K562 treated with DMSO at 1 percent for 12 hours (cell line): ENCODE measurements around the gene RILP. TPM values are rescaled to one million over a fixed set of nuclear protein-coding genes. Genes with fewer than 3 reads are reported as not detected.

ENCODE experiments used
- total RNA-seq: library from RNA; unstranded; fragments of 300-600 nt; gene quantifications from 2 replicates; pipeline ENCODE4 v1.2.3, GENCODE V29; 2022; ENCODE audit not compliant: insufficient read depth

RILP gene, protein sequence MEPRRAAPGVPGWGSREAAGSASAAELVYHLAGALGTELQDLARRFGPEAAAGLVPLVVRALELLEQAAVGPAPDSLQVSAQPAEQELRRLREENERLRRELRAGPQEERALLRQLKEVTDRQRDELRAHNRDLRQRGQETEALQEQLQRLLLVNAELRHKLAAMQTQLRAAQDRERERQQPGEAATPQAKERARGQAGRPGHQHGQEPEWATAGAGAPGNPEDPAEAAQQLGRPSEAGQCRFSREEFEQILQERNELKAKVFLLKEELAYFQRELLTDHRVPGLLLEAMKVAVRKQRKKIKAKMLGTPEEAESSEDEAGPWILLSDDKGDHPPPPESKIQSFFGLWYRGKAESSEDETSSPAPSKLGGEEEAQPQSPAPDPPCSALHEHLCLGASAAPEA
- 36.3 and 50.8 TPM in 2 replicates for total RNA-seq

DNA sequence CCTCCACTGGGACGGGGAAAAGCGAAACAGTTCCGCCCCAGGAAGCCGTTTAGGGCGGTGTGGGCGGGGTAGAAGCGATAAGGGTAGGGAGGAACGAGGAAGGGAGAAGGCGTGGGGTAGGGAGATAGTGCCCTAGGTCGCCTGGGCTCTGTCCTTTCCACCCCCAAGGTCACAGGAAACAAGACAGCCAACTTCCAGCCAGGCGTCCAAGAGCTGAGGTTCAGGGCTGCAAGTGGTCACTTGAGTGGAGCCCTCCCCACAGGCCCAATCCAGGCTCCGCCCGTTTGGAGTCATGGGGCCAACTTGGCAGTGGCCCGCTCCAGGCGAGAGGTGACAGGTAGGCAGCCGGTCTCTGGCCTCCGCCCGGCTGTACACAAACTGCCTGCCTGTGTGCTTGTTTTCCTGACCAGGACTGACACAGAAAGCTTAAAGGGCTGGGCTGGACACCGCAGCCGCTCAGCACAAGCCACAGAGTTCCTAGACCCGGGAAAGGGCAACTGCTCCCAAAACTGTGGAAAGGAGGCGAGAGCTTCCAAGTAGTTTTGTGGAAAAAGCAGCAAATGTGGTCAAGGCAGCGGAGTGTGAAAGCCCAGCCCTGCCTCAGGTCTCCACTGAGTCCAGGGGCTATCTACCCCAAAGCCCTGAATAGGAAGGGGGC is at the start of gene RILP:
TSS of gene RILP (minus strand) at position 23 of the 658 bp plus-strand sequence. CDS start 62 bp downstream, outside the sequence.

DNA sequence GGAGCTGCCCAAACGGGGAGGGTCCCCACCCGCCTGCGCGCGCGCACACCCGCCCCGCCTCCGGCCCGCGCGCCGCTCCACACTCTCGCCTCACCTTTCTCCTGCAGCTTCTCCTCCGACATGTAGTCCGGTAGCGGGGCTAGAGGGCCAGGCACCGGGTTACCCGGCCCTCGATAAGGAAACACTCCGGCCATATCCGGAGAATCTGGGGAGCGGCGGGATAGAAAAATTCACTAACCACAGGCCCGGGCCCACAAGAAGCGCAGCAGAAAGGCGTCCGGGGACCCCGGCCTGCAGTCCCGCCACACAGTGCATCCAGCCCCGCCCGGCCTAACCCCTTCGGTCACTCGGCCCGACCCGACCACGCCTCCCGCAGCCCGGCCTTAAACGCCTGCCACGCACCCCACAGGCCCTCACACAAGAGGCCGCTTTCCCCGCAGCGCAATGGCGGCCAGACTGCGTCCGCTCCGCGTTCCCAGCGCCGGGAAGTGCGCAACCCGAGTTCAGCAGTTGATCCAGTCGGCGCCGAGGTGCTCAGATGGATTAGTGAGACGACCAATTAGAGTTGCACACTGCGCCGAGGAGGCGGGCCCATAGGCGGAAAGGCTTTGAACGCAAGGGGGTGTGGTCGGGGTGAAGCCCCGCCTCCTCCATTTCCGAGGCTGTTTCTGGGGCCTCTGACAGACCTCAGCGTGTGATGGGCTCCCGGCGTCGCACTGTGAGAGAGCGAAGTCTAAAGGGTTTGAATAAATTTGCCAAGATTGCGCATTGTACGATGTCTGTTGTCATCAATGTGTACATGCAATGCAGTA is 34.9 kb upstream of the RILP start, which contains the start of gene PRPF8:
TSS of gene PRPF8 (minus strand) at position 490 of the 812 bp plus-strand sequence. CDS start at position 194, 296 bp downstream.

DNA sequence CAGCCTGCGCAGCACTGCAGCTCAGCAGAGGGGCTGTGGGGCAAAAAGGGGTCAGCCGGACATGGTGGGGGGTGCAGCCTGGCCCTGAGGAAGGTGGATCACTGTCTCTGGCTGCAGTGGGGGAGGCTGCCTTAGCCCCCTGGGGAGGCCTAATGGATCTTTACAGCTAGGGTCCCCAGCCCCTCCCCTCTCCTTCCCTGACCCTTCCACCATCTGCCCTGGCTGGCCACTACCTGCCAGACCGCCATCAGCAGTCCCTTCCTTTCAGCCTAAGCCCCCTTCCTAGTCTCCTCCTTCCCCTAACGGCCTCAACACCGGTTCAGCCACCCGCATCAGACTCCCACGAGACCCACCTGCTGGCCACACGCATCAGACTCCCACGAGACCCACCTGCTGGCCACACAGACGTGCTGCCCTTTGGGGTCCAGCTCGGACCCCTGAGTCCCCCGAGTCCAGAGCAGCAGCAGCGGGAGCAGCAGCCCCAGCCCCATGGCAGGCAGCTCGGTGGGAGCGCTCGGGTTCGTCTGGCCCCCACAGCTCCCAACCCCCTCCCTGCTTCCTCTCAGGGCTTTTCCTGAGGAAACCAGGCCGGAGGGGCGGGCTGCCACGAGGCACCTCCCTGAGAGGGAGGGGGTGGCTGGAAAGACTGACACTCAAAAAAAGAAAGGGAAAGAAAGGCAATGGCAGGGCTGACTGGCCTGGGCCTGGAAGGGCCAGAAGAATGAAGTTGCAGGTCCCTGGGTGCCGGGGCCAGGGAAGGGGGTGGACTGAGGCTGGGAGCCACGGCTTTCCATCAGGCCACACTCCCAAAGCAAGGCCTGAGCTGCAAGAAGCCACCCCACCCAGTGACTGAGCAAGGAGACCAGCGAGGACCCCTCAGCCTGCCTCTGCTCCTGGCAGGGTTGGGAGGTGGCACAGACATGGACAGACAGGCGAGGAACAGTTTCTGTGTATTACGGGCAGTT is 4.2 kb downstream of the RILP start, which contains the start of gene SCARF1:
TSS of gene SCARF1 (minus strand) at position 526 of the 965 bp plus-strand sequence. CDS start at position 491, 35 bp downstream.

DNA sequence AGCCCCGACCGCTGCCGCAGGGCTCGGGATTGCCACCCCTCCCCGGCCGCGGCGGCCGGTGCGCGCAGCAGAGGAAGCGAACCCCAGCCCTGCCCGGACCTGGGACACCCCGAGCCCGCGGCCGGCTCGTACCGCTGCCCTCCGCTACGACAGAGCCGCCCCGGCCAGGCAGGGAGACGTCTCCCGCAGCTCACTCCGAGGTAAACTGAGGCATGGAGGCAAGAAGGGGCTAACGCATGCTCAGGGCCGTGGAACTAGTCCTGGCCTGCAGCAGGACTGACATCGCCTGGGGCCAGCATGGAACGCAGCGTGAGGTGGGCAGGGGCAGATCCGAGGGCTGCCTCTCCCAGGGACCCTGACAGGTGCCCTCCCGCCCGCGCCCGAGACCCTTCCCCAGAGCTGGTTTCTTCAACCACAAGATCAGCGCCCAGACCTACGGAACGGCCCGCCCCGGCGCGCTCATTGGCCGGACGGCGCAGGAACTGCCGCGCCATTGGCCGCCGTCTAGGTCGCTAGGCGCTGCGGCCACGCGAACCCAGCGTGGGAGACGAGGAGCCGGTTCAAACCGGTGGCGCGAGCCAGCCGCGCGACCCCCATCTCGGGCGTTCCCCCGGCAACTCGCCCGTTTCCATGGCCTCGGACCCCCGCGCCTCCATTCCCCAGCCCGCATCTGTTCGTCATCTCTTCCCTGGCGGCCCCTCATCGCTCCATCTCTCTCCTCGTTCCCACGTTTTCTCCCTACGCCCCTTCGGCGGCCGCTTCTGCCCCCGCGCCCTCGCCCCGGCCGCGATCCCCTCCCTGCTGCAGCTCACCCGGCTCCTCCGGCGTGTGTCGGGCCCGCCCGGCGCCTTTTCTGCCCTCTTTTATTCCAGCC is 21.4 kb downstream of the RILP start, which contains the start of gene SLC43A2:
TSS of gene SLC43A2 (minus strand) at position 853 of the 874 bp plus-strand sequence. CDS start 960 bp downstream, outside the sequence.

Other genes starting within 250 kb of the RILP start
- gene YWHAE, start 249.6 kb downstream of the RILP start, total RNA-seq: 149 and 227 TPM in 2 replicates
- gene CRK, start 193.6 kb downstream of the RILP start, total RNA-seq: 12.9 and 28.0 TPM in 2 replicates
- gene MYO1C, start 157.2 kb downstream of the RILP start, total RNA-seq: 13.4 and 33.3 TPM in 2 replicates
- 29.7 and 35.1 TPM in 2 replicates for gene INPP5K, start 133.3 kb downstream of the RILP start, total RNA-seq
- gene PITPNA, start 87.1 kb downstream of the RILP start, total RNA-seq: 17.3 and 40.3 TPM in 2 replicates
- gene SLC43A2, start 21.0 kb downstream of the RILP start, total RNA-seq: 3.5 and 3.6 TPM in 2 replicates
- 3.1 and 4.3 TPM in 2 replicates for gene SCARF1, start 4.1 kb downstream of the RILP start, total RNA-seq
- 71.5 and 159 TPM in 2 replicates for gene PRPF8, start 35.0 kb upstream of the RILP start, total RNA-seq
- gene TLCD2, start 60.5 kb upstream of the RILP start, total RNA-seq: 0.90 and 1.8 TPM in 2 replicates
- gene WDR81, start 74.8 kb upstream of the RILP start, total RNA-seq: 11.0 and 19.9 TPM in 2 replicates
- not detected in 2 replicates for gene SERPINF2, start 93.0 kb upstream of the RILP start, total RNA-seq
- 58.4 and 68.3 TPM in 2 replicates for gene SERPINF1, start 112.2 kb upstream of the RILP start, total RNA-seq
- gene SMYD4, start 180.0 kb upstream of the RILP start, total RNA-seq: 4.2 and 14.3 TPM in 2 replicates
- 32.9 and 59.2 TPM in 2 replicates for gene RPA1, start 180.1 kb upstream of the RILP start, total RNA-seq